Measurements from ENCODE around the gene NRF1. TPM values are rescaled to one million over a fixed set of nuclear protein-coding genes. Genes with fewer than 3 reads are reported as not detected.

NRF1 gene
- total and polyA plus RNA-seq, 8 donors = 5.5 to 11.2 (median 7.0) TPM

GRCh38 chr7:129782818-129783583, 171.5 kb downstream of the NRF1 start:
- TF ChIP-seq, protein P1, sequence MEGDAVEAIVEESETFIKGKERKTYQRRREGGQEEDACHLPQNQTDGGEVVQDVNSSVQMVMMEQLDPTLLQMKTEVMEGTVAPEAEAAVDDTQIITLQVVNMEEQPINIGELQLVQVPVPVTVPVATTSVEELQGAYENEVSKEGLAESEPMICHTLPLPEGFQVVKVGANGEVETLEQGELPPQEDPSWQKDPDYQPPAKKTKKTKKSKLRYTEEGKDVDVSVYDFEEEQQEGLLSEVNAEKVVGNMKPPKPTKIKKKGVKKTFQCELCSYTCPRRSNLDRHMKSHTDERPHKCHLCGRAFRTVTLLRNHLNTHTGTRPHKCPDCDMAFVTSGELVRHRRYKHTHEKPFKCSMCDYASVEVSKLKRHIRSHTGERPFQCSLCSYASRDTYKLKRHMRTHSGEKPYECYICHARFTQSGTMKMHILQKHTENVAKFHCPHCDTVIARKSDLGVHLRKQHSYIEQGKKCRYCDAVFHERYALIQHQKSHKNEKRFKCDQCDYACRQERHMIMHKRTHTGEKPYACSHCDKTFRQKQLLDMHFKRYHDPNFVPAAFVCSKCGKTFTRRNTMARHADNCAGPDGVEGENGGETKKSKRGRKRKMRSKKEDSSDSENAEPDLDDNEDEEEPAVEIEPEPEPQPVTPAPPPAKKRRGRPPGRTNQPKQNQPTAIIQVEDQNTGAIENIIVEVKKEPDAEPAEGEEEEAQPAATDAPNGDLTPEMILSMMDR (IDR thresholded peaks at IDR 0.05) = no peak
- no peak overlapping the region for H3K4me3 ChIP-seq
- DNase-seq = no peak
- peaks cover 0 to 15% (median 2%) of the 10 kb centered on the region in 4 donors for H3K27me3 ChIP-seq
- WGBS, 2 donors = 37 to 42% methylated on average over 42 of the region's 42 CpGs
- intact Hi-C loops (cut with DNase I) = no loop called here
- no peak for ATAC-seq
- no peak overlapping the region for H3K27ac ChIP-seq
- FAIRE-seq = no peak
- no peaks in the 10 kb centered on the region for H3K36me3 ChIP-seq
- H3K9me3 ChIP-seq = no peaks in the 10 kb centered on the region
- H3K4me1 ChIP-seq = peaks cover 0 to 10% (median 0%) of the 10 kb centered on the region in 3 donors

- intact Hi-C loops (cut with DNase I) = no loop called here
- ATAC-seq = no peak
- H3K27me3 ChIP-seq = peaks cover 0 to 15% (median 2%) of the 10 kb centered on the region in 4 donors
- TF ChIP-seq, protein P1 (IDR thresholded peaks at IDR 0.05) = no peak
- H3K27ac ChIP-seq = no peak overlapping the region
- no peak for DNase-seq
- no peaks in the 10 kb centered on the region for H3K9me3 ChIP-seq
- no peak for FAIRE-seq
- WGBS, 2 donors = 49 to 54% methylated on average over 10 of the region's 10 CpGs
- no peaks in the 10 kb centered on the region for H3K36me3 ChIP-seq
- H3K4me3 ChIP-seq = no peak overlapping the region
- peaks cover 0 to 10% (median 0%) of the 10 kb centered on the region in 3 donors for H3K4me1 ChIP-seq
Measured at GRCh38 chr7:129783584-129783919, 172.0 kb downstream of the NRF1 start.

- H3K9me3 ChIP-seq = no peaks in the 10 kb centered on the region
- intact Hi-C loops (cut with DNase I) = no loop called here
- 34 to 43% methylated on average over 25 of the region's 25 CpGs for WGBS, 2 donors
- no peak for ATAC-seq
- H3K27ac ChIP-seq = no peak overlapping the region
- DNase-seq = no peak
- TF ChIP-seq, protein P1 (IDR thresholded peaks at IDR 0.05) = no peak
- H3K4me1 ChIP-seq = peaks cover 0 to 10% (median 0%) of the 10 kb centered on the region in 3 donors
- no peak overlapping the region for H3K4me3 ChIP-seq
- FAIRE-seq = no peak
- no peaks in the 10 kb centered on the region for H3K36me3 ChIP-seq
- H3K27me3 ChIP-seq = peaks cover 0 to 15% (median 2%) of the 10 kb centered on the region in 4 donors
Measured at GRCh38 chr7:129784437-129784782, 172.9 kb downstream of the NRF1 start.

- TF ChIP-seq, protein P1 (IDR thresholded peaks at IDR 0.05) = no peak
- ATAC-seq (no peak), DNase-seq (peak in 1 of 6 donors; percentile 42), FAIRE-seq (no peak)
- Histone ChIP-seq H3K27me3 (peaks cover 0 to 15% (median 2%) of the 10 kb centered on the region in 4 donors), H3K9me3 (no peaks in the 10 kb centered on the region), H3K36me3 (no peaks in the 10 kb centered on the region), H3K4me1 (peaks cover 0 to 10% (median 0%) of the 10 kb centered on the region in 3 donors), H3K27ac (no peak overlapping the region), H3K4me3 (peak overlapping the region in 1 of 4 donors; percentile 14)
- intact Hi-C loops (cut with DNase I) = no loop called here
- WGBS, 2 donors = 13 to 35% methylated on average over 36 to 37 of the region's 37 CpGs
Measured at GRCh38 chr7:129784783-129785684, 173.5 kb downstream of the NRF1 start.
